Nephron (organoid): ENCODE results near the gene ERVMER34-1.

Experiments used
- H3K27ac Mint-ChIP-seq, 3 experiments: 2 replicates each; pipeline ENCODE4 v1.8.0; 2020; ENCODE audit warnings: mixed read lengths in 3 of 3, mild to moderate bottlenecking in 2 of 3, moderate library complexity in 1 of 3
- H3K27me3 Mint-ChIP-seq: 2 replicates; pipeline ENCODE4 v1.8.0; 2021; ENCODE audit warnings: low read depth, mild to moderate bottlenecking, moderate library complexity, mixed read lengths
- H3K36me3 Mint-ChIP-seq: 2 replicates; pipeline ENCODE4 v1.8.0; 2020; ENCODE audit warnings: low read depth, mixed read lengths
- H3K4me1 Mint-ChIP-seq: 2 replicates; pipeline ENCODE4 v1.8.0; 2020; ENCODE audit warnings: mixed read lengths
- H3K4me3 Mint-ChIP-seq, 3 experiments: 2 replicates each; pipeline ENCODE4 v1.8.0; 2020; ENCODE audit warnings: mild to moderate bottlenecking in 3 of 3, mixed read lengths in 3 of 3, moderate library complexity in 2 of 3
- H3K9me3 Mint-ChIP-seq: 2 replicates; pipeline ENCODE4 v1.8.0; 2020; ENCODE audit warnings: mixed read lengths
- CTCF ChIP-seq, 3 experiments: fragments of 200-600 bp; sonication (generic); IDR thresholded peaks; one replicate each; pipeline ENCODE4 v1.5.0; 2021; ENCODE audit warnings: antibody characterized with exemption in 3 of 3; ENCODE audit not compliant: unreplicated experiment in 3 of 3

The ERVMER34-1 gene

GRCh38 chr4:52750819-52751486, at the start of gene ERVMER34-1:
Gene ERVMER34-1 (minus strand): TSS chr4:52751425. CDS start chr4:52745520, 5,905 bp downstream.
- no peak for TF ChIP-seq CTCF (IDR thresholded peaks at IDR 0.05; ENCODE audit: unreplicated experiment in 3 of 3)
- H3K36me3 Mint-ChIP-seq = no peaks in the 10 kb centered on the region
- H3K4me3 Mint-ChIP-seq = peak within 1 kb of the TSS; percentile 86 to 87 (median 87)
- no peak within 1 kb of the TSS for H3K27ac Mint-ChIP-seq
- H3K4me1 Mint-ChIP-seq = peaks cover 5% of the 10 kb centered on the region
- peaks cover 26% of the 10 kb centered on the region for H3K27me3 Mint-ChIP-seq
- peaks cover 3% of the 10 kb centered on the region for H3K9me3 Mint-ChIP-seq

GRCh38 chr4:52799813-52800212, 48.6 kb upstream of the ERVMER34-1 start:
- Mint-ChIP-seq H3K36me3 (no peaks in the 10 kb centered on the region), H3K27ac (no peak overlapping the region), H3K9me3 (peaks cover 21% of the 10 kb centered on the region), H3K4me3 (no peak overlapping the region), H3K4me1 (peaks cover 10% of the 10 kb centered on the region), H3K27me3 (peaks cover 3% of the 10 kb centered on the region)
- no peak for TF ChIP-seq CTCF (IDR thresholded peaks at IDR 0.05; ENCODE audit: unreplicated experiment in 3 of 3)

GRCh38 chr4:52795533-52795932, 44.3 kb upstream of the ERVMER34-1 start:
- peaks cover 3% of the 10 kb centered on the region for H3K27me3 Mint-ChIP-seq
- TF ChIP-seq CTCF (IDR thresholded peaks at IDR 0.05; ENCODE audit: unreplicated experiment in 3 of 3) = no peak
- H3K9me3 Mint-ChIP-seq = peaks cover 2% of the 10 kb centered on the region
- H3K4me1 Mint-ChIP-seq = peaks cover 10% of the 10 kb centered on the region
- no peak overlapping the region for H3K4me3 Mint-ChIP-seq
- no peaks in the 10 kb centered on the region for H3K36me3 Mint-ChIP-seq
- no peak overlapping the region for H3K27ac Mint-ChIP-seq

- Mint-ChIP-seq H3K36me3 (no peaks in the 10 kb centered on the region), H3K27me3 (peaks cover 3% of the 10 kb centered on the region), H3K27ac (no peak overlapping the region), H3K4me1 (peaks cover 6% of the 10 kb centered on the region), H3K4me3 (no peak overlapping the region), H3K9me3 (no peaks in the 10 kb centered on the region)
- no peak for TF ChIP-seq CTCF (IDR thresholded peaks at IDR 0.05; ENCODE audit: unreplicated experiment in 3 of 3)
These were observed 40.7 kb upstream of the ERVMER34-1 start for GRCh38 chr4:52791936-52792335.

- no peaks in the 10 kb centered on the region for H3K36me3 Mint-ChIP-seq
- no peaks in the 10 kb centered on the region for H3K27me3 Mint-ChIP-seq
- H3K27ac Mint-ChIP-seq = no peak overlapping the region
- no peak for TF ChIP-seq CTCF (IDR thresholded peaks at IDR 0.05; ENCODE audit: unreplicated experiment in 3 of 3)
- H3K9me3 Mint-ChIP-seq = no peaks in the 10 kb centered on the region
- H3K4me3 Mint-ChIP-seq = no peak overlapping the region
- no peaks in the 10 kb centered on the region for H3K4me1 Mint-ChIP-seq
These were observed 38.5 kb upstream of the ERVMER34-1 start for GRCh38 chr4:52789774-52790173.

- H3K27me3 Mint-ChIP-seq = no peaks in the 10 kb centered on the region
- peak overlapping the region in 1 of 3 experiments; percentile 5 for H3K27ac Mint-ChIP-seq
- H3K4me1 Mint-ChIP-seq = no peaks in the 10 kb centered on the region
- H3K9me3 Mint-ChIP-seq = no peaks in the 10 kb centered on the region
- no peaks in the 10 kb centered on the region for H3K36me3 Mint-ChIP-seq
- no peak for TF ChIP-seq CTCF (IDR thresholded peaks at IDR 0.05; ENCODE audit: unreplicated experiment in 3 of 3)
- H3K4me3 Mint-ChIP-seq = no peak overlapping the region
These were observed 37.6 kb upstream of the ERVMER34-1 start for GRCh38 chr4:52788806-52789205.
